ENCODE measurements around the gene ACACA.
"Not testable (repeated sequence)": the region's sequence is repeated elsewhere in the genome, so short reads cannot be mapped to it uniquely, and the experiment has no call there.

ACACA gene

DNA sequence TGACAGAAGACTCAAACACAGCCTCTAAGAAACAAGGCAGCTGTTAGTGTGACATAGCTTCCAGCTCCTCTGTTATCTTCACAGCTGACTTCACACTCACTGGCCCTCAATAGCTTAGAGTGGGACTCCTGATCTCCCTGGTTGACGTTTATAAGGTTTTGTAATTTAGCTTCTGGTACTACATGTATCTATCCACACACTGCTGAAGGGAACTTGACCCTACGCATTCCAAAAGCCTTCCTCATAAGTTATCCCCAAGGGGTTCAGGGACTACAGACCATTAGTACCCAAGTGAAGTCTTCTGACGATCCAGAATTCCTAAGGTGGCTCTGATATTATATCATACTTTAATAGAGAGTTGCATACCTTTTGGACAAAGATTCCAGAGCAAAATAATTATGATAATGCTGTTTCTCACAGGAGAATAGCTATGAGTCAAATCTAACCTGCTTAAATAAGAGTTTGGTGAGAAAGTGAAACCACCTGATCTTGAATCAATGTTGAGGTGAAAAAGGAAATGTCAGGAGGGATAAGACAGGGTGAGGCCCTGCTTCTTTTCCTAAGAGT is 14.5 kb downstream of the ACACA start:
- no peak for DNase-seq

DNA sequence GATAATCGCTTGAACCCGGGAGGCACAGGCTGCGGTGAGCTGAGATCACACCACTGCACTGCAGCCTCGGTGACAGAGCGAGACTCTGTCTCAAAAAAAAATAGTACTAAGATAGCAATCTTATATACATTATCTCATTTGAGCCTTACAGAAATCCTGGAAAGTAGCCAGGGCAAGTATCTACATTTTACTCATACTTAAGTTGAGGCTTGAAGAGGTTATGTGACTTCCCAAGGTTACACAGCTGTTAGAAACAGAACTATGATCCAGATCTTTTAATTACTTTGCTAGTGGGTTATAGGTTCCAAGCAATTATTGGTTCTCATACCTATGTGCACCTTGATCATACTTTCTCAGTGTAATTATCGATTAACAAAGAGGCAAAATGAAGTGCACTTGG is 15.5 kb downstream of the ACACA start:
- no peak for DNase-seq

- no peak for DNase-seq
Measured at GRCh38 chr17:37389160-37389559, 17.5 kb downstream of the ACACA start.

DNA sequence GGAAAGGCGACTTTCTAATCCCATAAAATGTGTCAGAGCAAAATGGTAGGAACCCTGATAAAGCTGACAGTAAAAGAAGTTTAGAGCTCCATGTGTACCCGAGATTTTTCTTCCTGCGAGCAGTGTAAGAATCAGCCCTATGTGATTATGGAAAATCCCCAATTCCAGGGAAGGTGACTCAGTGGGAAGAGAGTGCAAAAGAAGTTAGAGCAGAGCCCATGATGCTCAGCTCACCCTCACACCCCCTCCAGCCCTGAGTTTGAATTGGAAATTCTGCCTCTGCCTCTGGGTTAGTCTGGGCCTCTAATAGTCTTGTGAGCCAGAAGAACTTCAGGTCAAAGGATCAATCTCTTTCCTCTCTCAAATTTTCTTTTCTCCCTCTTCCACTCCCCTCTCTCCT is 18.4 kb downstream of the ACACA start:
- DNase-seq: no peak

GRCh38 chr17:37386462-37386861 is 20.2 kb downstream of the ACACA start:
- no peak for DNase-seq

DNA sequence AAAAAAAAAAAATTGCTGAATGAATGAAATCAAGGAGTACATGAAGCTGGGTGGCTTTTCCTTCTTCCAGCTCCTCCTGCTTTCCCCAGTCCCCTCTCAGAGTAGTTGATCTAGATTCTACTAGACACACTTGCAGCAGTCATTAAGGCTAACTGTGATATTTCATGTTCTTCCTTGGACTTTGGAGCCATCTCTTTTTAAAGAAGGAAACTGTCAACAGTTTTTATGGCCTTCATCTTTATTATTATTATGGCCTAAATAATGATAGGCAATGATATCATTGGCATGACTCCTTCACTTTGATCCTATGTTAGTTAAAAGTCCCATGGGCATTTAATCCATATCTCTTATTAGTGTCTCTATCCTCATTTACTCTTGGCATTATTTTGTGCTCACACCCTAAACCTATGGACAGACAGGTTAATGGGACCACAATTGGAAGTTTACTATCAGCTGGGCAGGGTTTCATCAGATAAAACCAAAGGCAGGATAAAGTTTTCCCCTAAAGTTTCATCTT is 21.1 kb downstream of the ACACA start:
- no peak for DNase-seq

DNA sequence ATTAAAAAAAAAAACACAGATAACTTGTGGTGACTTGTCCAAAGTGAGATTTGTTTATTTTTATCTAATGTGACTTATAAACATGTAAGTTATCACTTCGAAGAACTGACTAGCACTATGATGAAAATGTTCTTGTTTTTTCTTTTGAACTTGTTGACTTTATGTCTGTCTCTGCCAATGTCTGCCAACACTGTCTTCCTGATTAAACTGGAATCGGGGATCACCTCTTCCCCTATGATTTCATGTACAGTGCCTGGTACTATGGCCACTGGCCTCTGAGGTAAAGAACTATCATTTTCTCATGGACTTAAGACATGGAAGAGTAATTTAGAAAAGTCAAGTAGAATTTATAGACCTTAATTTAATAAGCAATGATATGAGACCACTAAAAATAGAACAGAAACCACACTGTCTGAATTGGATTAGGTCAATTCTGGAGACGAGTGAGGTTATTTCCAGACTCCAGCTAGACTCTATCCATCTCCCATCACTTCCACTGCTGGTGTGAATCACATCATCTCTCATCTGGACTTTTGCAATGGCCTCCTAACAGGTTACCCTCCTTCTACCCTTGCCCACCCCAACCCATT is 22.0 kb downstream of the ACACA start:
- DNase-seq: no peak

DNA sequence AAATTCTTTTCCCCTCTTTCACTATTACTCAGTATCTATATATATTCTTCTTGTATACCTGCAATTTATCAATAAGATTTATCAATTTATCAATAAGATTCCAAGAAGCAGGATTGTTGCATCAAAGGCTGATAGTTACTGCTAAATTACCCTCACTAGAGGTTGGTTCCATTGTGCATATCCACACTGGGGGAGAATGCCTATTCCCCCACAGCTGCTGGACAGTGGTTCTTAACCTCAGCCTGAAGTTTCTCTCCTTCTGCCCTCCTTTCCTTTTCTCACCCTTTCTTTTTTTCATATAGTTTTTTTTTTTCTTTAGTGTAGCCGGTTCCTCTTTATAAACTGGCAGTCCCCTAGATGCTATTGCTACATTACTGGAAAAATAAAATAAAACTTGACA is 24.6 kb downstream of the ACACA start:
- no peak for DNase-seq

- DNase-seq: no peak
Measured at GRCh38 chr17:37375706-37376105, 30.9 kb downstream of the ACACA start, which contains the start of gene C17orf78. Gene C17orf78 (plus strand): TSS chr17:37375985. CDS start chr17:37376093, 108 bp downstream.

DNA sequence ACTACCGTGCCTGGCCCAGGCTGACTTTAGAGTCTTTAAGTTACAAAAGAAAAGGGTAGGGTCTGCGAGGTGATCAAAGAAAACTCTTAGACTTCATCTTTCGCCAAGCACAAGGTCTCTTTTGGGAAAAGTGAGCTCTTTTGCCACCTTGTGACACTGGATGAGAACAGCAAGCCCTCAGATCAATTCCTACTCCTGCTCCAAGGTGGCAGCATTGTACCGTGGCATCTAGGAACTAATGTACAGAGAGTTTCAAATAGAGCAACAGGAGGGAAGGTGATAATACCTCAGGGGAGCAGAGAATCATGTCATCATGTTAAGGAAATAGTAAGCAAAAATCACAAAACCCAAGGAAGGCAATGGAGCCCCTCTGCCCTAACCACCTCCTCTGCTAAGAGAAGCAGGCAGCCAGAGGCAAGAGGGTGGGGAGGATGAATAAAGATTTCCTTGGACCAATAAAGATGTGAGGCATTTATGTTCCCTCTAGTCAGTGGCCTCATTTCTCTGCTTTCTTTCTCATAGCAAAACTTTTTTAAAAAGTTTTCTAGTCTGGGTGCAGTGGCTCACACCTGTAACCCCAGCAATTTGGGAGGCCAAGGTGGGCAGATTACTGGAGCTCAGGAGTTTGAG is 33.0 kb downstream of the ACACA start:
- peak; percentile 60 to 77 for DNase-seq

DNA sequence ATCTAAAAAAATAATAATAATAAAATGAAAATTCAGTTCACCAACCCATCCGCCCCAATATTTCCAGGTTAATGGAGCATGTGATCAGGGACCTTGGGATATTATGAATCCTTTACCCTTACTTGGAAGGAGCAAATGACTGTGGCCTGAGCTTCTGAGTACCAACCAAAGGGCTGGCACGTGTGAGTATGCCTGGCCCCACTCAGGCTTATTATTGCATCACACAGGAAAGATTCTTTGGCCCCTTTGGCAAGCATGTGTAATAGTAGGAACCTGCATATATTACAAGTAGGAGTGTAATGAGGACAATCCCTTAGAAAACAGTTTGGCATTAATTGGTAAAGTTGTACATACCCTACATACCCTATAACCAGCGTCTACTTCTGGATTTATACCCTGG is 38.1 kb downstream of the ACACA start:
- DNase-seq: no peak

- DNase-seq: no peak
Measured at GRCh38 chr17:37365589-37365988, 41.0 kb downstream of the ACACA start.

DNA sequence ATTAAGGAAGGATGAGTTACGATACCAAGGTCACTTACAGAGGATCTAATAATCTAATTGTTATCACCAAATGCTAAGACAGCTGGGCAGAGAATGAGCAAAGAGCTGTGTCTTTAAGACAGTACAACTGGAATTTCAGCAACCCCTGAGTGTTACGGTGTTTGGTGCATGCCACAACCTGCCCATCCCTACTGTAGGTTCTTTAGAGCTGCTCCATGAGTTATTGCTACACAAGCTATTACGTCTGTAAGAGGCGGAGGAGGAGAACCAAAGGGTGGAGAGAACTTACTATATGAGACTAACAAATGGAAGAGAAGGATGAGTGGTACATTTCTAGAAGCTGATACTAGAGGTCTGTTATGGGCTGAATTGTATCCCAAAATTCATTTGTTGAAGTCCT is 45.1 kb downstream of the ACACA start:
- no peak for DNase-seq

- DNase-seq: no peak
Measured at GRCh38 chr17:37360632-37361031, 46.0 kb downstream of the ACACA start.

- no peak for DNase-seq
Measured at GRCh38 chr17:37359682-37360188, 46.9 kb downstream of the ACACA start.

DNA sequence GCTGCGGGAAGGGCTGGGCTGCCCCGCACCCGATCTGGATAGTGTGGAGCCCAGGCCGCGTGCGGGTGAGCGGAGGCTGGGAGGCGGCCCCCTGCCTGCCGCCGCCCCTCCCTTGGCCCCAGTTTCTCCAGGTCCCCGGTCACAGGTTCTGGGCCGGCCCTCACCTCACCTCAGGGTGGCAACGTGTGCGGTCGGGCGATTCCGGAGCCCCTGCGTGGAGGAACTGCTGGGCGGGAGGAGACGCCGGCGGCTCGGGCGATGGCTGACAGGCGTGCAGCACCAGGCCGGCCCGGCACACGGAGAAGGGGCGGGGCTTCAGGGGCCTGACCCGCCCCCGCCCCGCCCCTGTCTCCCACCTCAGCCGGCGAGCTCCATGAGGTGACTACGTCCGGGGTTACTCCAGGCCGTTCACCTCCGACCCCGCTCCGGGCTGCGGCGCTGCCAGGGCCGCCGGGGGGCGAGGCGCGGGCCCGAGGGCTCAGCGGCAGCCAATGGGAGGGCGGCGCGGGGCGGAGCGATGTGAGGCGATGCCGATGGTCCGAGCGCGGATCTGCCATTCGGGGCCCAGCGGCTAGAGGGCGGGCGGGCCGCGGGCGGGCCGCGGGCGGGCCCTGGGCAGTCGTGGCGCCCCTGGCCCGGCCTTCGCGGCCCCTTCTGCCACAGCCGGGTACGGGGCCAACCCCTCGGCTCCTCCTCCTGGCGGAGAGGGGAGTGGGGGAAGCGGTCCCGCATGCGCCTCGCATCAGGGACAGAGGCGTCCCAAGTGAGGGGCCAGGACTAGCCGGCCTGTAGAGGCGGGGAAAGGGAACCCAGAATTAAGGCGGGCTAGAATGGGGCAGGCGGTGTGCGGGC is 47.6 kb downstream of the ACACA start:
- DNase-seq: peak; percentile 94 to 95

DNA sequence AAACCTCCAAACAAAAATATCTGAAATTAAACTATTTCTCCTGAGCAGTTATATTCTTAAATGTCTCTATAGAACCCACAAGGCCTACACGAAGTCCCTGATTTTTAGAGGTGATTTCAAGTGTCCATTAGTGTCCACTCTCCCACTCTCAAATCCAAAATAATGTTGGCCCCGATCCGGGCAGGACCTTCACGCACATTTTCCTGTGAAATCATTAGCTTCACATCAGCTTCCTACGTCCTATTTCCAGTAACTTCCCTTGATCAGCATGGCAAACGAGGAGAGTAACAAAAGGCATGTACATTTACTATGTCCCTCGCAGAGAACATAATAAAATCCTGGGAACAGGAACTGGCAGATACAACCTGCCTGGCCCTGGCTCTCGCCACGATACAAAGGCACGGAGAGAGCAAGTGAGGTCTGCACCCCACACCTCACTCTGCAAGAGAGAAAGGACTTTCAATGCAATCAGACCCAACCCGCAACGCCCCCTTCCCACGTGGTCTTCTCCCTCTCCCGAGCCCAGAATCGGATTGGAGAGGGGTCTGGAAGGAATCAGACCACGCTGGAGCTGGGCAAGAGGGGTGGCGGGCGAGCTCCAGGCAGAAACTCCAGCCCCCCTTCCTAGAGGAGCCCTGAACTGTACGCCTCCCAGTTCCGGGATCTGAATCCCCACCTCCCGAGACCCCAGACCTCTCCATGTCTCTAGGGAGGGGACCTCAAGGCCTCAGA is 48.4 kb downstream of the ACACA start:
- peak in 1 of 2 donors; percentile 20 for DNase-seq

DNA sequence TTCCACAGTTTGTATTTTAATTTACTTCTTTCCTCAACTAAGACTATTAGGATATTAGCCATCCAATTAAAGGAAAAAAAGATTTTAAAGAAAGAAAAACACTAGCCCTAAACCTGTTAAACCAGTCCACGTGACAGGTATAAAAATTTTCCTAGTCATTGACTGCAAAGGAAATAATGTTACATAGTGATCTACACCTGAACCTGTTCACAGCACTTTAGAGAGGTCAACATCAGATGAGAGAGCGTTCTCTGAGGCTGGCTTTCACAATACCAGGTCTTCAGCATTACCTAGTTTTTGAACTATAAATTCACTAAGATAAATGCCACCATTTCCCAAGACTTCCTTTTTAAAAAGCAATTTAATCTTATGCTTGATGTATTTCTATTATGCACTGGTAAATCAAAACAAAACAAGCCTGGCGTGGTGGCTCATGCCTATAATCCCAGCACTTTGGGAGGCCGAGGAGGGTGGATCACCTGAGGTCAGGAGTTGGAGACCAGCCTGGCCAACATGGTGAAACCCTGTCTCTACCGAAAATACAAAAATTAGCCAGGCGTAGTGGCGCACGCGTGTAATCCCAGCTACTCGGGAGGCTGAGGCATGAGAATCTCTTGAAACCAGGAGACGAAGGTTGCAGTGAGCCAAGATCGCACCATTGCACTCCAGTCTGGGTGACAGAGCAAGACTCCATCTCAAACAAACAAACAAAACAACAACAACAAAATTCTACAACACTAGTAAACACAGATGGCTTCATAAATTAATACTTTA is 49.7 kb downstream of the ACACA start:
- DNase-seq: not testable (repeated sequence)

GRCh38 chr17:37346863-37347402 is 59.7 kb downstream of the ACACA start:
- not testable (repeated sequence) for DNase-seq

GRCh38 chr17:37344519-37344918 is 62.1 kb downstream of the ACACA start:
- no peak for DNase-seq

GRCh38 chr17:37342589-37342988 is 64.0 kb downstream of the ACACA start:
- no peak for DNase-seq

All from CD4-positive, alpha-beta T cell treated with Interferon alpha-2 for 1 hour (primary cell).